Type B pancreatic cell (in vitro differentiated cells): Measurements from ENCODE around the gene MYO16. TPM values are rescaled to one million over a fixed set of nuclear protein-coding genes. Genes with fewer than 3 reads are reported as not detected.

ENCODE experiments used
- DNase-seq: peaks from one replicate; pipeline ENCODE4 v3.0.0; 2021; ENCODE audit warnings: mixed read lengths; ENCODE audit not compliant: unreplicated experiment; ENCODE audit errors: extremely low spot score
- H3K27ac Mint-ChIP-seq: 2 replicates; pipeline ENCODE4 v1.8.0; 2021; ENCODE audit warnings: mild to moderate bottlenecking, mixed read lengths
- H3K27me3 Mint-ChIP-seq: 2 replicates; pipeline ENCODE4 v1.8.0; 2021; ENCODE audit warnings: mixed read lengths
- H3K36me3 Mint-ChIP-seq: 2 replicates; pipeline ENCODE4 v1.8.0; 2021; ENCODE audit warnings: mixed read lengths
- H3K4me1 Mint-ChIP-seq: one replicate; pipeline ENCODE4 v1.8.0; 2021; ENCODE audit warnings: mixed read lengths; ENCODE audit not compliant: unreplicated experiment
- H3K4me3 Mint-ChIP-seq: 2 replicates; pipeline ENCODE4 v1.8.0; 2021; ENCODE audit warnings: mild to moderate bottlenecking, mixed read lengths
- H3K9me3 Mint-ChIP-seq: 2 replicates; pipeline ENCODE4 v1.8.0; 2021; ENCODE audit warnings: mixed read lengths
- total RNA-seq: library from RNA; stranded (reverse); gene quantifications from 2 replicates; pipeline ENCODE4 v1.2.1, GENCODE V29; 2021; ENCODE audit warnings: low replicate concordance
- TF ChIP-seq, protein P1 (sequence below): fragments of 200-600 bp; sonication (generic); conservative IDR thresholded peaks from 2 replicates; pipeline ENCODE4 v1.5.0; 2021; ENCODE audit warnings: antibody characterized with exemption, mild to moderate bottlenecking

MYO16 gene
- total RNA-seq, 1 donor from 2014 or later = 1.5 TPM

DNA sequence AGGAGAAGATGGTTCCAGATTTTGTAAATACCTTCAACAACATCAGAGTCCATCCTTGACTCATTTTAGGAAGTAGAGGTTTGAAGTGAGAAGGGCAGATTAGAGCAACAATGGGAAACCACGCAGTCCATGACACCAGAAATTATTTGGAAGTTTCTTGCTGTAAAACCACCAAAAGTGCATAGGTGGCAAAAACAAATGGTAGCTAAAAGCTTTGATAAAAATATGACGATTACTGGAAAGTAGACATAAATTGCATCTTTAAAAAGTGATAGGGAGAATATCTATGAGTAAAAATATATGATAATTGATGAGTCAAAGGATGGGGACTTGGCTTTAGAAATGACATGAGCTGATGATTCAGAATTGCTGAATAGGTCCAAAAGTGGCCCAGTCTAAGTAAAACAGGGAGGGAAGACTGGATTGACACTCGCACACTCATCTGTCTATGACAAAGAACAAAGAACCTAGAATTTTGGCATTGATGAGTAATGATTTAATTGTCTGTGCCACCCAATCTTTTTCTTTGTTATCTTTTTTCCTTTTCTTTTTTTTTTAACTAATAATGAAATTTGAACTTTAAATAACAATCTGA, 472.2 kb downstream of the MYO16 start:
- Mint-ChIP-seq H3K27ac (no peak overlapping the region), H3K9me3 (peaks cover 7% of the 10 kb centered on the region), H3K27me3 (no peaks in the 10 kb centered on the region), H3K4me3 (no peak overlapping the region), H3K36me3 (no peaks in the 10 kb centered on the region), H3K4me1 (no peaks in the 10 kb centered on the region)
- TF ChIP-seq, protein P1, sequence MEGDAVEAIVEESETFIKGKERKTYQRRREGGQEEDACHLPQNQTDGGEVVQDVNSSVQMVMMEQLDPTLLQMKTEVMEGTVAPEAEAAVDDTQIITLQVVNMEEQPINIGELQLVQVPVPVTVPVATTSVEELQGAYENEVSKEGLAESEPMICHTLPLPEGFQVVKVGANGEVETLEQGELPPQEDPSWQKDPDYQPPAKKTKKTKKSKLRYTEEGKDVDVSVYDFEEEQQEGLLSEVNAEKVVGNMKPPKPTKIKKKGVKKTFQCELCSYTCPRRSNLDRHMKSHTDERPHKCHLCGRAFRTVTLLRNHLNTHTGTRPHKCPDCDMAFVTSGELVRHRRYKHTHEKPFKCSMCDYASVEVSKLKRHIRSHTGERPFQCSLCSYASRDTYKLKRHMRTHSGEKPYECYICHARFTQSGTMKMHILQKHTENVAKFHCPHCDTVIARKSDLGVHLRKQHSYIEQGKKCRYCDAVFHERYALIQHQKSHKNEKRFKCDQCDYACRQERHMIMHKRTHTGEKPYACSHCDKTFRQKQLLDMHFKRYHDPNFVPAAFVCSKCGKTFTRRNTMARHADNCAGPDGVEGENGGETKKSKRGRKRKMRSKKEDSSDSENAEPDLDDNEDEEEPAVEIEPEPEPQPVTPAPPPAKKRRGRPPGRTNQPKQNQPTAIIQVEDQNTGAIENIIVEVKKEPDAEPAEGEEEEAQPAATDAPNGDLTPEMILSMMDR = no peak
- DNase-seq = no peak

DNA sequence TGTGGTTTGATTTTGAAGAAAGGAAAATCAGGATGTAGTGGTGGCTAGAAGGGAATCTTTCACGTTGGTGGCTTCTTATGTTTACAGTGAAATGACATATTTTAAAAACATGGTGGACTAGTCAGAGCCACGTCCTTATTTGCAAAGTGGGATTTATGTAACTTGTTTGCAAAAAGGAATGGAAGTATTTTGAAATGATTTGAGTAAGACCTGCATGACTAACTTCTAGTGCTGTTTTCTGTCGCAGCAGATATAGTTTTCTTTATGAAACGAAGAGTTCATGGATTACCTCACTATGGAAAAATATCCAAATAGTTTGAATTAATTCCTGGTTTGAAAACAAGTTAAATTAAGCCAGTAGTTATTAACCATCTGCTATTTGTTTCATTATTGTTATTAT, 476.5 kb downstream of the MYO16 start:
- TF ChIP-seq, protein P1 = no peak
- Mint-ChIP-seq H3K27me3 (no peaks in the 10 kb centered on the region), H3K27ac (no peak overlapping the region), H3K9me3 (no peaks in the 10 kb centered on the region), H3K36me3 (no peaks in the 10 kb centered on the region), H3K4me3 (no peak overlapping the region), H3K4me1 (no peaks in the 10 kb centered on the region)
- no peak for DNase-seq

DNA sequence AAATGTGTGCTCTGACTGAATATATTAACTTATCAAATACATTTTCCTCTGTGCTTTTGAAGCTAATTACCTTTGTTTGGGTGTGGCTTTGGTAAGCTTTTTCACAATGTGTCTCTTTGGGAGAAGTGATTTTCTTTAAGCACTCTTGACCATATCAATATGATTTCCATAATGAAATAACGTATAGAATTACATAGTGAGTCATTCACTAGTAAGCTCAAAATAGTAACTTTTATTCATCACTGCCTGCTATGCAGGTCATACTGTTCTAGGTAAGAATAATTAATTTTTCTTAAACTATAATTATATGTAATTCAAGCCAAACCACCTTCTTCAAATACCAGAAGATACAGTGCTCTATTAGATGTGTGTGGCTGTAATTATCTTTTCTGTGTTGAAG, 480.7 kb downstream of the MYO16 start:
- Mint-ChIP-seq H3K9me3 (no peaks in the 10 kb centered on the region), H3K27me3 (peaks cover 5% of the 10 kb centered on the region), H3K4me3 (no peak overlapping the region), H3K4me1 (no peaks in the 10 kb centered on the region), H3K36me3 (no peaks in the 10 kb centered on the region), H3K27ac (no peak overlapping the region)
- DNase-seq = no peak
- TF ChIP-seq, protein P1 = no peak

DNA sequence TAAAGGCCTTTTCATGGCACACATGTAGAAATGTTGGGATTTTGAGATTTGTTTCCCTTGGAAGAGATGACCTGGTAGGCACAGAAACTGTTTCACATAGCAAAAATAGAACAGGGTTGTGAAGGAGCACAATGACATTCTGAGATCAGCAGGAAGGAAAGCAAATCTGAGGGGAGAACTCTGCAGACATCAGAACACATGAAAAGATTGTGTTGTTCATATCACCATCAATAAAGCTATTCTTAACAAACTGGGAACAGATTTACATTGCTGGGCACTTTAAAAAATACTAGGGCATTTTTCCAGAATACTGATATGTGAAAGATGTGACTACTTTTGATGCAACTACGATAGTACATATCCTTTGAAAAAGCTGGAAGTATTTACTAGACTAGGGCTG, 481.7 kb downstream of the MYO16 start:
- Mint-ChIP-seq H3K27ac (no peak overlapping the region), H3K4me3 (no peak overlapping the region), H3K4me1 (no peaks in the 10 kb centered on the region), H3K36me3 (no peaks in the 10 kb centered on the region), H3K9me3 (no peaks in the 10 kb centered on the region), H3K27me3 (peaks cover 5% of the 10 kb centered on the region)
- TF ChIP-seq, protein P1 = no peak
- no peak for DNase-seq

DNA sequence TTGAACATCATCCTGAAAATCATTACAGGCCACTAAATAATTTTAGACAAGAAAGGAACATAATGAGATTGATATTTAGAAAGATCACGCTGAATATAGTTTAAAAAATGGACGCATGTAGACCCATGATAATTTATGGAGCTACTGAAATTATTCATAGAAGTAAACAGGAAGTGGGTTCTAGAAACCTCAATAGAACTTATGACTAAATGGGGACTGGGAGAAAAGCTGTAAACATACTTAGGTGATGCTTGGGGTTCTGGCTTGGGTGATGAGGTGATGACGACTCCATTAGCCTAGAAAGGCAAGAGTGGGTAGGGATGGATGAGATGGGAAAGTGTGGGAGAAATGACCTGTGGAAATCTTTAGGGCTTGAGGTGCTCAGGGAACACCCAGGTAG, 484.0 kb downstream of the MYO16 start:
- Mint-ChIP-seq H3K27ac (no peak overlapping the region), H3K36me3 (no peaks in the 10 kb centered on the region), H3K27me3 (peaks cover 8% of the 10 kb centered on the region), H3K4me1 (no peaks in the 10 kb centered on the region), H3K4me3 (no peak overlapping the region), H3K9me3 (no peaks in the 10 kb centered on the region)
- no peak for DNase-seq
- TF ChIP-seq, protein P1 = no peak

DNA sequence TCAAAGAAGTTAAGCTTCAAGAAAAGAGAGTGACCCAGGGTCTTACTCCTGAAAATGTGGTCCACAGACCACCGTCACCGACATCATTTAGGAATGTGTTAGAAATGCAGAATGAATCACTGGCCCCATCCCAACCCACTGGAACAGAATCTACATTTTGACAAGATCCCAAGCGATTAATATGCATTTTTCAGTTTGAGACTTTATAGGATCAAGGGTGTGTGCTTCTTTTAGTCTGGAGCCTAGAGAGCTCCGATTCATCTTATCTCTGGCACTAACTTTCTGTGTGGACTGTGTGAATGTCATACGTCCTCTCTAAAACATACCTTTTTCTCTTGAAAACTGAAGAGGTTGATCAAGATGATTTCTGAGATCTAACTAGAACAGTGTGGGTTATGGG, 484.8 kb downstream of the MYO16 start:
- Mint-ChIP-seq H3K4me3 (no peak overlapping the region), H3K36me3 (no peaks in the 10 kb centered on the region), H3K9me3 (no peaks in the 10 kb centered on the region), H3K27ac (no peak overlapping the region), H3K27me3 (peaks cover 8% of the 10 kb centered on the region), H3K4me1 (no peaks in the 10 kb centered on the region)
- TF ChIP-seq, protein P1 = no peak
- no peak for DNase-seq
